HEK293 (cell line): ENCODE results near the gene DCAF10.

Experiments
- KLF10 ChIP-seq: fragments of 450-650 bp; IDR thresholded peaks from 2 replicates; pipeline ENCODE4 v1.5.1; 2018; ENCODE audit warnings: missing biosample characterization, mild to moderate bottlenecking, missing genetic modification characterization
- KLF7 ChIP-seq: fragments of 450-650 bp; formaldehyde crosslinking; IDR thresholded peaks from 2 replicates; pipeline ENCODE4 v1.5.1; 2016; ENCODE audit warnings: missing biosample characterization, missing genetic modification characterization, borderline replicate concordance
- YY2 ChIP-seq: fragments of 450-650 bp; formaldehyde crosslinking; IDR thresholded peaks from 2 replicates; pipeline ENCODE4 v1.5.1; 2016; ENCODE audit warnings: missing biosample characterization, missing genetic modification characterization
- ZBTB17 ChIP-seq: fragments of 450-650 bp; formaldehyde crosslinking; IDR thresholded peaks from 2 replicates; pipeline ENCODE4 v1.5.1; 2016; ENCODE audit warnings: missing biosample characterization, missing genetic modification characterization
- ZBTB7A ChIP-seq: fragments of 450-650 bp; formaldehyde crosslinking; IDR thresholded peaks from 2 replicates; pipeline ENCODE4 v1.5.1; 2016; ENCODE audit warnings: low read depth, missing biosample characterization, missing genetic modification characterization
- ZNF138 ChIP-seq: fragments of 450-650 bp; formaldehyde crosslinking; IDR thresholded peaks from 2 replicates; pipeline ENCODE4 v1.5.1; 2016; ENCODE audit warnings: missing biosample characterization, missing genetic modification characterization, borderline replicate concordance
- ZNF423 ChIP-seq: fragments of 450-650 bp; formaldehyde crosslinking; IDR thresholded peaks from 2 replicates; pipeline ENCODE4 v1.5.1; 2016; ENCODE audit warnings: missing biosample characterization, missing genetic modification characterization
- ZNF76 ChIP-seq: fragments of 450-650 bp; formaldehyde crosslinking; IDR thresholded peaks from 2 replicates; pipeline ENCODE4; 2016; ENCODE audit warnings: low read depth, missing biosample characterization, missing genetic modification characterization, borderline replicate concordance
- ZNF776 ChIP-seq: fragments of 450-650 bp; formaldehyde crosslinking; IDR thresholded peaks from 2 replicates; pipeline ENCODE4 v1.5.0; 2017; ENCODE audit warnings: missing biosample characterization, missing genetic modification characterization, borderline replicate concordance
- TF ChIP-seq, protein P1 (sequence below): fragments of 450-650 bp; formaldehyde crosslinking; IDR thresholded peaks from 2 replicates; pipeline ENCODE4 v1.5.1; 2016; ENCODE audit warnings: missing biosample characterization, missing genetic modification characterization
- TF ChIP-seq, protein P2 (sequence below): fragments of 450-650 bp; formaldehyde crosslinking; IDR thresholded peaks from 2 replicates; pipeline ENCODE4 v1.5.1; 2016; ENCODE audit warnings: missing biosample characterization, missing genetic modification characterization
- TF ChIP-seq, protein P3 (sequence below): fragments of 450-650 bp; formaldehyde crosslinking; conservative IDR thresholded peaks from 2 replicates; pipeline ENCODE4 v1.5.1; 2016; ENCODE audit warnings: low read depth, missing biosample characterization, missing genetic modification characterization
- TF ChIP-seq, protein P4 (sequence below): fragments of 450-650 bp; formaldehyde crosslinking; IDR thresholded peaks from 2 replicates; pipeline ENCODE4 v1.5.1; 2016; ENCODE audit warnings: missing biosample characterization, missing genetic modification characterization, low read depth
- TF ChIP-seq, protein P5 (sequence below): fragments of 450-650 bp; formaldehyde crosslinking; IDR thresholded peaks from 2 replicates; pipeline ENCODE4 v1.5.1; 2016; ENCODE audit warnings: missing biosample characterization, missing genetic modification characterization, borderline replicate concordance

DNA sequence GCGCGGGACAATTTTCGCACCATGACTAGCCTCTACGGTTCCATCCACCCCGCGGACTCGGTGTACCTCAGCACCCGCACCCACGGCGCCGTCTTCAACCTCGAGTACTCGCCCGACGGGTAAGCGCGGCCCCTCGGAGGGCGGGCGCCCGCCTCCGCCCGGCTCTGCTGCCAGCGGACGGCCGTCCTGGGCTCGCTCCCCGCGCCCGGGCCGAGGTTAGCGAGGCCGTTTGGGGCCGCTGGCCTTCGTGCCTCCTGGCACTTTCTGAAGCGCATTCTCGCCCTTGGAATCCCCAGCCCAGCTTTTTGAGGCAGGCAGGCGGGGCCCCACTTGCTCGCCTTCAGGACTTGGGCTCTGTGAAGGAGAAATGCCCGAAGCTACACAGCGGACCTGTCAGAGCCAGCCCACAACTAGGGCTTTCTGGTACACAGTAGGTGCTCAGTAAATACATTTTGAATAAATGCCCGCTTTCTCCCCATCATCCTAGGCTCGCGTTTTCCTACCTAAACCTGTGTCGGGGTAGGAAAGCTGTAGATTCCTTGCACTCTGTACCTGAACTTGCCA, 772 bp downstream of the DCAF10 start:
- TF ChIP-seq, protein P1, sequence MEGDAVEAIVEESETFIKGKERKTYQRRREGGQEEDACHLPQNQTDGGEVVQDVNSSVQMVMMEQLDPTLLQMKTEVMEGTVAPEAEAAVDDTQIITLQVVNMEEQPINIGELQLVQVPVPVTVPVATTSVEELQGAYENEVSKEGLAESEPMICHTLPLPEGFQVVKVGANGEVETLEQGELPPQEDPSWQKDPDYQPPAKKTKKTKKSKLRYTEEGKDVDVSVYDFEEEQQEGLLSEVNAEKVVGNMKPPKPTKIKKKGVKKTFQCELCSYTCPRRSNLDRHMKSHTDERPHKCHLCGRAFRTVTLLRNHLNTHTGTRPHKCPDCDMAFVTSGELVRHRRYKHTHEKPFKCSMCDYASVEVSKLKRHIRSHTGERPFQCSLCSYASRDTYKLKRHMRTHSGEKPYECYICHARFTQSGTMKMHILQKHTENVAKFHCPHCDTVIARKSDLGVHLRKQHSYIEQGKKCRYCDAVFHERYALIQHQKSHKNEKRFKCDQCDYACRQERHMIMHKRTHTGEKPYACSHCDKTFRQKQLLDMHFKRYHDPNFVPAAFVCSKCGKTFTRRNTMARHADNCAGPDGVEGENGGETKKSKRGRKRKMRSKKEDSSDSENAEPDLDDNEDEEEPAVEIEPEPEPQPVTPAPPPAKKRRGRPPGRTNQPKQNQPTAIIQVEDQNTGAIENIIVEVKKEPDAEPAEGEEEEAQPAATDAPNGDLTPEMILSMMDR (tag by site-specific recombination): no peak
- TF ChIP-seq, protein P2, sequence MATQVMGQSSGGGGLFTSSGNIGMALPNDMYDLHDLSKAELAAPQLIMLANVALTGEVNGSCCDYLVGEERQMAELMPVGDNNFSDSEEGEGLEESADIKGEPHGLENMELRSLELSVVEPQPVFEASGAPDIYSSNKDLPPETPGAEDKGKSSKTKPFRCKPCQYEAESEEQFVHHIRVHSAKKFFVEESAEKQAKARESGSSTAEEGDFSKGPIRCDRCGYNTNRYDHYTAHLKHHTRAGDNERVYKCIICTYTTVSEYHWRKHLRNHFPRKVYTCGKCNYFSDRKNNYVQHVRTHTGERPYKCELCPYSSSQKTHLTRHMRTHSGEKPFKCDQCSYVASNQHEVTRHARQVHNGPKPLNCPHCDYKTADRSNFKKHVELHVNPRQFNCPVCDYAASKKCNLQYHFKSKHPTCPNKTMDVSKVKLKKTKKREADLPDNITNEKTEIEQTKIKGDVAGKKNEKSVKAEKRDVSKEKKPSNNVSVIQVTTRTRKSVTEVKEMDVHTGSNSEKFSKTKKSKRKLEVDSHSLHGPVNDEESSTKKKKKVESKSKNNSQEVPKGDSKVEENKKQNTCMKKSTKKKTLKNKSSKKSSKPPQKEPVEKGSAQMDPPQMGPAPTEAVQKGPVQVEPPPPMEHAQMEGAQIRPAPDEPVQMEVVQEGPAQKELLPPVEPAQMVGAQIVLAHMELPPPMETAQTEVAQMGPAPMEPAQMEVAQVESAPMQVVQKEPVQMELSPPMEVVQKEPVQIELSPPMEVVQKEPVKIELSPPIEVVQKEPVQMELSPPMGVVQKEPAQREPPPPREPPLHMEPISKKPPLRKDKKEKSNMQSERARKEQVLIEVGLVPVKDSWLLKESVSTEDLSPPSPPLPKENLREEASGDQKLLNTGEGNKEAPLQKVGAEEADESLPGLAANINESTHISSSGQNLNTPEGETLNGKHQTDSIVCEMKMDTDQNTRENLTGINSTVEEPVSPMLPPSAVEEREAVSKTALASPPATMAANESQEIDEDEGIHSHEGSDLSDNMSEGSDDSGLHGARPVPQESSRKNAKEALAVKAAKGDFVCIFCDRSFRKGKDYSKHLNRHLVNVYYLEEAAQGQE (tag by site-specific recombination): no peak
- TF ChIP-seq ZNF76 (tag by site-specific recombination): no peak
- no peak for TF ChIP-seq ZNF423 (tag by site-specific recombination)
- TF ChIP-seq, protein P3, sequence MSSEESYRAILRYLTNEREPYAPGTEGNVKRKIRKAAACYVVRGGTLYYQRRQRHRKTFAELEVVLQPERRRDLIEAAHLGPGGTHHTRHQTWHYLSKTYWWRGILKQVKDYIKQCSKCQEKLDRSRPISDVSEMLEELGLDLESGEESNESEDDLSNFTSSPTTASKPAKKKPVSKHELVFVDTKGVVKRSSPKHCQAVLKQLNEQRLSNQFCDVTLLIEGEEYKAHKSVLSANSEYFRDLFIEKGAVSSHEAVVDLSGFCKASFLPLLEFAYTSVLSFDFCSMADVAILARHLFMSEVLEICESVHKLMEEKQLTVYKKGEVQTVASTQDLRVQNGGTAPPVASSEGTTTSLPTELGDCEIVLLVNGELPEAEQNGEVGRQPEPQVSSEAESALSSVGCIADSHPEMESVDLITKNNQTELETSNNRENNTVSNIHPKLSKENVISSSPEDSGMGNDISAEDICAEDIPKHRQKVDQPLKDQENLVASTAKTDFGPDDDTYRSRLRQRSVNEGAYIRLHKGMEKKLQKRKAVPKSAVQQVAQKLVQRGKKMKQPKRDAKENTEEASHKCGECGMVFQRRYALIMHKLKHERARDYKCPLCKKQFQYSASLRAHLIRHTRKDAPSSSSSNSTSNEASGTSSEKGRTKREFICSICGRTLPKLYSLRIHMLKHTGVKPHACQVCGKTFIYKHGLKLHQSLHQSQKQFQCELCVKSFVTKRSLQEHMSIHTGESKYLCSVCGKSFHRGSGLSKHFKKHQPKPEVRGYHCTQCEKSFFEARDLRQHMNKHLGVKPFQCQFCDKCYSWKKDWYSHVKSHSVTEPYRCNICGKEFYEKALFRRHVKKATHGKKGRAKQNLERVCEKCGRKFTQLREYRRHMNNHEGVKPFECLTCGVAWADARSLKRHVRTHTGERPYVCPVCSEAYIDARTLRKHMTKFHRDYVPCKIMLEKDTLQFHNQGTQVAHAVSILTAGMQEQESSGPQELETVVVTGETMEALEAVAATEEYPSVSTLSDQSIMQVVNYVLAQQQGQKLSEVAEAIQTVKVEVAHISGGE (tag by site-specific recombination): no peak
- TF ChIP-seq ZBTB17 (tag by site-specific recombination): no peak
- TF ChIP-seq KLF10 (tag by site-specific recombination): no peak
- no peak for TF ChIP-seq KLF7 (tag by site-specific recombination)
- TF ChIP-seq, protein P4, sequence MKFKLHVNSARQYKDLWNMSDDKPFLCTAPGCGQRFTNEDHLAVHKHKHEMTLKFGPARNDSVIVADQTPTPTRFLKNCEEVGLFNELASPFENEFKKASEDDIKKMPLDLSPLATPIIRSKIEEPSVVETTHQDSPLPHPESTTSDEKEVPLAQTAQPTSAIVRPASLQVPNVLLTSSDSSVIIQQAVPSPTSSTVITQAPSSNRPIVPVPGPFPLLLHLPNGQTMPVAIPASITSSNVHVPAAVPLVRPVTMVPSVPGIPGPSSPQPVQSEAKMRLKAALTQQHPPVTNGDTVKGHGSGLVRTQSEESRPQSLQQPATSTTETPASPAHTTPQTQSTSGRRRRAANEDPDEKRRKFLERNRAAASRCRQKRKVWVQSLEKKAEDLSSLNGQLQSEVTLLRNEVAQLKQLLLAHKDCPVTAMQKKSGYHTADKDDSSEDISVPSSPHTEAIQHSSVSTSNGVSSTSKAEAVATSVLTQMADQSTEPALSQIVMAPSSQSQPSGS (tag by site-specific recombination): no peak
- TF ChIP-seq YY2 (tag by site-specific recombination): no peak
- no peak for TF ChIP-seq ZNF138 (tag by site-specific recombination)
- no peak for TF ChIP-seq ZBTB7A (tag by site-specific recombination)
- TF ChIP-seq, protein P5, sequence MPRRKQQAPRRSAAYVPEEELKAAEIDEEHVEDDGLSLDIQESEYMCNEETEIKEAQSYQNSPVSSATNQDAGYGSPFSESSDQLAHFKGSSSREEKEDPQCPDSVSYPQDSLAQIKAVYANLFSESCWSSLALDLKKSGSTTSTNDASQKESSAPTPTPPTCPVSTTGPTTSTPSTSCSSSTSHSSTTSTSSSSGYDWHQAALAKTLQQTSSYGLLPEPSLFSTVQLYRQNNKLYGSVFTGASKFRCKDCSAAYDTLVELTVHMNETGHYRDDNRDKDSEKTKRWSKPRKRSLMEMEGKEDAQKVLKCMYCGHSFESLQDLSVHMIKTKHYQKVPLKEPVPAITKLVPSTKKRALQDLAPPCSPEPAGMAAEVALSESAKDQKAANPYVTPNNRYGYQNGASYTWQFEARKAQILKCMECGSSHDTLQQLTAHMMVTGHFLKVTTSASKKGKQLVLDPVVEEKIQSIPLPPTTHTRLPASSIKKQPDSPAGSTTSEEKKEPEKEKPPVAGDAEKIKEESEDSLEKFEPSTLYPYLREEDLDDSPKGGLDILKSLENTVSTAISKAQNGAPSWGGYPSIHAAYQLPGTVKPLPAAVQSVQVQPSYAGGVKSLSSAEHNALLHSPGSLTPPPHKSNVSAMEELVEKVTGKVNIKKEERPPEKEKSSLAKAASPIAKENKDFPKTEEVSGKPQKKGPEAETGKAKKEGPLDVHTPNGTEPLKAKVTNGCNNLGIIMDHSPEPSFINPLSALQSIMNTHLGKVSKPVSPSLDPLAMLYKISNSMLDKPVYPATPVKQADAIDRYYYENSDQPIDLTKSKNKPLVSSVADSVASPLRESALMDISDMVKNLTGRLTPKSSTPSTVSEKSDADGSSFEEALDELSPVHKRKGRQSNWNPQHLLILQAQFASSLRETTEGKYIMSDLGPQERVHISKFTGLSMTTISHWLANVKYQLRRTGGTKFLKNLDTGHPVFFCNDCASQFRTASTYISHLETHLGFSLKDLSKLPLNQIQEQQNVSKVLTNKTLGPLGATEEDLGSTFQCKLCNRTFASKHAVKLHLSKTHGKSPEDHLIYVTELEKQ (tag by site-specific recombination): no peak
- TF ChIP-seq ZNF776 (tag by site-specific recombination): no peak
